IPS DF 6.9 (cell line): ENCODE data around the gene RPIA.

Experiments
- DNase-seq: peaks from one replicate; pipeline ENCODE4 v3.0.0-alpha.2; 2013; ENCODE audit warnings: low read depth, low spot score
- H3K27ac ChIP-seq: one replicate; pipeline ENCODE4 v1.5.1; 2013; ENCODE audit warnings: low read length, control low read depth
- H3K27me3 ChIP-seq: 2 replicates; pipeline ENCODE4 v1.6.1; 2013; ENCODE audit warnings: mild to moderate bottlenecking, low read length; ENCODE audit not compliant: control insufficient read depth, insufficient read depth
- H3K36me3 ChIP-seq: 2 replicates; pipeline ENCODE4 v1.6.1; 2013; ENCODE audit warnings: low read length; ENCODE audit not compliant: control insufficient read depth, insufficient read depth
- H3K4me1 ChIP-seq: 2 replicates; pipeline ENCODE4 v1.6.1; 2013; ENCODE audit warnings: low read length; ENCODE audit not compliant: control insufficient read depth, insufficient read depth
- H3K4me3 ChIP-seq: 2 replicates; pipeline ENCODE4 v1.5.1; 2013; ENCODE audit warnings: mild to moderate bottlenecking, low read length
- H3K9me3 ChIP-seq: 2 replicates; pipeline ENCODE4 v1.6.1; 2013; ENCODE audit warnings: low read length, inconsistent platforms; ENCODE audit not compliant: control insufficient read depth, insufficient read depth
- WGBS: extraction: QIAGEN DNeasy Blood & Tissue Kit; methylation state at CpG from one replicate; pipeline ENCODE4 v1.1.7; 2013; ENCODE audit warnings: mixed read lengths, missing lambda C conversion rate; ENCODE audit not compliant: insufficient read length, insufficient coverage; 5-methylcytosine and 5-hydroxymethylcytosine counted together

Gene RPIA

DNA sequence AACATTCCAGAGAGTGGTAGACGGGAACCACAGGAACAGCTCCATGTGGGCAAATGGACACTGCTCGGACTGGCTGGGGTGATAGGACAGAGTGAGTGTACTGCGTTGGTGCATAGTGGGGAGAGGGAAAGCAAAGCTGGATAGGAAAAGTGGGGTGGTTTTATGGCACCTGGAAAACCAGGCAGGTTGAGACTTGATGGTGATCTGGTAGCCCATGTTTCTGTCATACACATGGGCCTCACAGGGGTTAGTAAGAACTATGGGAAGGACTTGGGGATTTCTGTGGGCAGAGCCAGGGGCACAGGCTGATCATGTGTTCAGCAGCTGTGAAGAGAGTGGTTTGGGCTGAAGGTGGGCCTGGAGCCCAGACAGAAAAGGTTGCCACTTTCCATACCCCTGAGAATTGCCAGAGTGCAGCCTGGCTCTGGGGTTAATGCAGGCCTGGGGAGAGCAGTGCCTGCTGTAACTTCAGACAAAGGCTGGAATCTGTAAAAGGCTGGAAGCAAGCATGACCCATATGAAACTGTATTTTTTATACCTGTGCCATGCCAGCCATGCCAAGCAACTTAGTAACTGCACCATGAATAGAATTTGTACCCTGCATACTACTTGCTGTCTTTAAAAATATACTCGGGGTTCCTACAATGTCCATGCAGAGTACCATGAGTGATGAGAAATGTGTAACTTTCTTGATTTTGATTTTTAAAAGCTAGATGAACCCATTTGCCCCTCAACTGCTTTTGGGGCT is 41.9 kb downstream of the RPIA start:
- Histone ChIP-seq H3K36me3 (peaks cover 3% of the 10 kb centered on the region; the same call in 1 of the 2 replicates), H3K27ac (no peak overlapping the region), H3K9me3 (no peaks in the 10 kb centered on the region), H3K27me3 (no peaks in the 10 kb centered on the region), H3K4me1 (peaks cover 1% of the 10 kb centered on the region; the same call in 1 of the 2 replicates), H3K4me3 (no peak overlapping the region)
- DNase-seq, result no peak
- WGBS, result no CpG with 5 or more reads among the region's 4 CpGs

DNA sequence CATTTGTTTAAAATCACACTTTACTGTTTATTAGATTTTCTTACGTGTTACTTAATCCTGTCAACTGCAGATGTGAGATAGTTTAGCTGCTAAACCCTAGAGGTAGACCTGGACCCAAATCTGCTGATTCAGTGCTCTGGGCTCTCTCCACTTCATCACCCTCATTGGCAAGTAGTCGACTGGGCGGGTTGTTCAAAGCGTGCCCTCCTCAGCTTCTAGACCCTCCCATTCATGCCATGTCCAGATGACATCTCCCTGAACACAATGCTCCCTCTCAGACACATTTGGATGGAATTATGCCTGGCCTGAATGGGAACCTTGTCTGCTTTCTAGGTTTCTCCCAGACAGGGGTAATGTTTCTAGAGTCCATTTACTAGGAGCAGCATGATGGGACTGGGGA is 43.7 kb downstream of the RPIA start:
- Histone ChIP-seq H3K4me1 (peaks cover 1% of the 10 kb centered on the region; the same call in 1 of the 2 replicates), H3K36me3 (peaks cover 3% of the 10 kb centered on the region; the same call in 1 of the 2 replicates), H3K27ac (no peak overlapping the region), H3K27me3 (no peaks in the 10 kb centered on the region), H3K4me3 (no peak overlapping the region), H3K9me3 (no peaks in the 10 kb centered on the region)
- no CpG with 5 or more reads among the region's 4 CpGs for WGBS
- no peak for DNase-seq

- no peak for DNase-seq
- WGBS, result no CpG with 5 or more reads among the region's 6 CpGs
Measured at GRCh38 chr2:88735853-88736252, 44.4 kb downstream of the RPIA start.

DNA sequence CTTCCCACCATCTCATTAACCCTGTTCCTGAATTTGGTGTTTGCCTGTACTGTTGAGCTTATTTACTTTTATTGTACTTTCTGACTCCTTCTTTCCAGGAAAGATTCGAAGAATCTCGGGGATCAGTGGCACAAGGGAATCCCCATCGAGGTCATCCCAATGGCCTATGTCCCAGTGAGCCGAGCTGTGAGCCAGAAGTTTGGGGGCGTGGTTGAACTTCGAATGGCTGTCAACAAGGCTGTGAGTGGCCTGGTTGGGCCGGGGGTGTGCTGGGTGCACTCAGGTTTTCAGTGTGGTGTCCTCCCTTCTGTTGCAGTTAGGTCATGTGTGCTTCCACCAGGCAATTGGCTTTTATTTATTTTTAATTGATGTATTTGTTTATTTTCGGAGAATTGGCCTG is 45.0 kb downstream of the RPIA start:
- H3K27ac ChIP-seq, result no peak overlapping the region
- no peak for DNase-seq
- H3K27me3 ChIP-seq, result no peaks in the 10 kb centered on the region
- H3K4me3 ChIP-seq, result no peak overlapping the region
- WGBS, result no CpG with 5 or more reads among the region's 8 CpGs
- H3K36me3 ChIP-seq, result peaks cover 3% of the 10 kb centered on the region; the same call in 1 of the 2 replicates
- no peaks in the 10 kb centered on the region for H3K9me3 ChIP-seq
- H3K4me1 ChIP-seq, result peaks cover 1% of the 10 kb centered on the region; the same call in 1 of the 2 replicates

More at GRCh38 chr2:88735853-88736252, 44.4 kb downstream of the RPIA start:
- Histone ChIP-seq H3K36me3 (peaks cover 3% of the 10 kb centered on the region; the same call in 1 of the 2 replicates), H3K4me1 (peaks cover 1% of the 10 kb centered on the region; the same call in 1 of the 2 replicates), H3K4me3 (no peak overlapping the region), H3K27ac (no peak overlapping the region), H3K27me3 (no peaks in the 10 kb centered on the region), H3K9me3 (no peaks in the 10 kb centered on the region)

DNA sequence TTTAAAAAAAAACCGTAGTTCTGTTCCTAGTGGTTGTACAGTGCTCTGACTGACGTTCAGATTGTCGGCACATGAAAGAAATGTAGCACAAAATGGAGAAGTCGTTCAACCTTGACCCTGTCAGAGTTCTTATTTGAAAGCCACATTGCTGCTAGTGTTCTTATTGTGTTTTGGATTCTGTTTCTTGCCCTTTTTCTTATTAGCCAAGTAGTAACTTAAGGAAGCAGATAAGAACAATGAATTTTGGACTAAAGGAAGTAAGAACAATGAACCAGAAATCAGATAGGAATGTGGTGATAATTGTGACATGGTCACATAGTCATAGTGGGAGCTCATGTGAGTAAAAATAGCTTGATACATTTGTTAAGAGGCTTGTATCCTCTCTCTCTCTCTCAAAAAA is 45.9 kb downstream of the RPIA start:
- no CpG with 5 or more reads among the region's 4 CpGs for WGBS
- DNase-seq, result no peak
- Histone ChIP-seq H3K27me3 (no peaks in the 10 kb centered on the region), H3K36me3 (peaks cover 3% of the 10 kb centered on the region; the same call in 1 of the 2 replicates), H3K4me1 (peaks cover 1% of the 10 kb centered on the region; the same call in 1 of the 2 replicates), H3K4me3 (no peak overlapping the region), H3K9me3 (no peaks in the 10 kb centered on the region), H3K27ac (no peak overlapping the region)

DNA sequence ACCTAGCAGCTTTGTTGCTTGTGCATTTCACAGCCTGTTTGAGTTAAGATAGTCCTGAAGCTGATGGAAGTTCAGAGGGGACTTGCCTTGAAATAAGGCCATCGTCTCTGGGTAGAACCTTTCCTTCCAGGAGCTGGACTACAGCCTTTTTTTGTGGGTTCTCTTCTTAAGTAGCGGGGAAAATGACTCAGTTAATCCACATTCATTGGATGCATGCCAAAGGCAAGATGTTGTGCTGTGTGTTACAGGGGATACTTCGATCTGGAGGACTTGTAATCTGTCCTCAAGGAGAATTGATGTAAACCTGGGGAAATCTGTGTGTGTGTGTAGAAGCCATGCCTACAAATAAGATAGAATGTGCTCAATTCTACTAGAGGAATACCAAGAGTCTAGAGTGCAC is 46.8 kb downstream of the RPIA start:
- Histone ChIP-seq H3K4me3 (no peak overlapping the region), H3K4me1 (no peaks in the 10 kb centered on the region), H3K27ac (no peak overlapping the region), H3K36me3 (peaks cover 3% of the 10 kb centered on the region; the same call in 1 of the 2 replicates), H3K9me3 (no peaks in the 10 kb centered on the region), H3K27me3 (no peaks in the 10 kb centered on the region)
- WGBS, result no CpG with 5 or more reads among the region's 3 CpGs
- DNase-seq, result no peak

DNA sequence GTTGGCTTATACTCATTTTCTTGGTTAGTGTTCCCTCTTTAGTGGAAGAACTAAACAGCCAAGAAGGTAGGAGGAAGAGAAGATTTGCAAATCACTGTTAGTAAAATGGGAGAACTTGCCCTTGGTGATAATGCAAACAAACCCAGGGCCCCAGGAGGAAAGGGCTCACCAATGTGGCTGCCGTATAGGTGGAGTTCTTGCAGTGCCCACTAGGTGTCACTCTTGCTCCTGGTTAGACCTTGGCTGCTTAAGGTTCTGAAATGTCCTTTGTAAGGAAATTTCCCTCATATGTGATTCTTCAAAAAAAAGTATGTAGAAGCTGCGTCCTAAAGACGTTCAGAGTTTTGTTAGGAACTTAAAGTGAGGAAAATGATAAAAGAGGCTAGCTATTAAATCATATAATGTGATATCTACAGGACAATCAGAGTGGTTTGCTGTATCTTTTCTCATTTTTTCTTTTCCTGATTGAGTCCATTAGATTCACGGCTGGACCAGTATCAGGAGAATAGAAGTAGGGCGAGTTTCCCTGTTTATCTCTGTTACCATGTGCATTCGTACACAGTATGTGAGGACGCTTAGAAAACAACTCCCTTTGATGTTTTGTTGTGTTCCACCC is 48.6 kb downstream of the RPIA start:
- no CpG with 5 or more reads among the region's 7 CpGs for WGBS
- no peak overlapping the region for H3K4me3 ChIP-seq
- H3K4me1 ChIP-seq, result no peaks in the 10 kb centered on the region
- H3K27me3 ChIP-seq, result no peaks in the 10 kb centered on the region
- peak; percentile 66 for DNase-seq
- H3K9me3 ChIP-seq, result no peaks in the 10 kb centered on the region
- peaks cover 3% of the 10 kb centered on the region; the same call in 1 of the 2 replicates for H3K36me3 ChIP-seq
- no peak overlapping the region for H3K27ac ChIP-seq

DNA sequence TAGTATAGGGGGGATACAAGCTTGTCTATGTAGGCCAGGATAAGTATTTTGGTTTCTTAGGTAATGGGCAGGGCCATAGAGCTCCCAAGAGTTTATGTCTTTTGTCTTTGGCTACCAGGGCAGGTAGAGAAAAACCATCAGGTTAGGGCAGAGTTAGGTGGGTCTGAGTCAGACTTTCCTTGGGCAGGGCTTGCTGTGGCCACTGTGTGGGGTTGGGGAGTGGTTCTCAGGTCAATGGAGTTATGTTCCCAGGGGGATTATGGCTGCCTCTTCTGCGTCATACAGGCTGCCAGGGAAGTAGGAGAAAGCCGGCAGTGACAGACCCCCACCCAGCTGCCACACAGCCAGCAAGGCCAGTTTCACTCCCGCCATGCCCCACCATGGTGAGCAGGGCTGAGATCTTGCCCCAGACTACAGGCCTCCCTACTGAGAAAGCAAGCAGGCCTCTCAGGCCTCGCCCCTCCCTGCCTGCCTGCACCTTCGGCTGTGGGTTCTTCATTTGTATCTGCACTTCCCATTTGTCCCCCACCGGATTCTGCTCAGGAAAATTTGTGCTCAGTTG is 55.5 kb downstream of the RPIA start:
- Histone ChIP-seq H3K27me3 (no peaks in the 10 kb centered on the region), H3K9me3 (no peaks in the 10 kb centered on the region), H3K4me3 (no peak overlapping the region), H3K36me3 (no peaks in the 10 kb centered on the region), H3K27ac (no peak overlapping the region), H3K4me1 (no peaks in the 10 kb centered on the region)
- WGBS, result no CpG with 5 or more reads among the region's 6 CpGs
- DNase-seq, result no peak

DNA sequence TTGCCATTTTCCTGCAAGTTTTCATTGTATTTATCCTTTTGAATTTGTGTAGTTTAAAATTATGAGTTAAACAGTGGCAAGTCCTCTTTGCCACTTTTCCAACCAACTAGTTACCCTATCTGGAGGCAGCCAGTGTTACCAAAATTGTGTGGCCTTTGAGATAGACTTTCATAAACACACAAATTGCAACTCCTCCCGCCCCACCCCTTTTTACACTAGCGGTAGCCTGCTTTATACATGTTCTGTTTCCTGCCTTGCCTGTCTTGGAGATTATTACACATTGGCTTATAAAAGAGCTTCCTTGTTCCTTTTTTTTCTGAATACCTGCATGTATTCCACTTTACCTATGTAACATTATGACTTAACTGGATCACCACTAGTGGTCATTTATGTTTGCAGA is 56.5 kb downstream of the RPIA start:
- Histone ChIP-seq H3K27me3 (no peaks in the 10 kb centered on the region), H3K36me3 (no peaks in the 10 kb centered on the region), H3K27ac (no peak overlapping the region), H3K4me3 (no peak overlapping the region), H3K9me3 (no peaks in the 10 kb centered on the region), H3K4me1 (no peaks in the 10 kb centered on the region)
- WGBS, result no CpG with 5 or more reads among the region's 2 CpGs
- DNase-seq, result no peak

GRCh38 chr2:88751768-88752167 is 60.3 kb downstream of the RPIA start:
- Histone ChIP-seq H3K4me3 (no peak overlapping the region), H3K4me1 (no peaks in the 10 kb centered on the region), H3K36me3 (no peaks in the 10 kb centered on the region), H3K9me3 (no peaks in the 10 kb centered on the region), H3K27ac (no peak overlapping the region), H3K27me3 (no peaks in the 10 kb centered on the region)
- WGBS, result no CpG with 5 or more reads among the region's 3 CpGs
- no peak for DNase-seq
